Liver (tissue), 9 donors: ENCODE measurements around the gene SLC12A6. TPM values are rescaled to one million over a fixed set of nuclear protein-coding genes. Genes with fewer than 3 reads are reported as not detected.
"Not testable (repeated sequence)": the region's sequence is repeated elsewhere in the genome, so short reads cannot be mapped to it uniquely, and the experiment has no call there.

Experiments used
- DNase-seq: peaks from one replicate; pipeline ENCODE4 v3.0.0-alpha.2; 2017; ENCODE audit warnings: low spot score
- H3K27ac ChIP-seq, 2 donors: one replicate each; pipeline ENCODE4 v1.7.0; 2013; ENCODE audit warnings: inconsistent platforms in 2 of 2, low read length in 2 of 2, control low read depth in 1 of 2, low read depth in 1 of 2, mild to moderate bottlenecking in 1 of 2
- H3K27me3 ChIP-seq, 4 donors: one replicate each; pipeline versions ENCODE4 v1.6.1 to v1.7.0; 2013; ENCODE audit warnings: low read length in 3 of 4, inconsistent platforms in 1 of 4, mild to moderate bottlenecking in 1 of 4, moderate library complexity in 1 of 4; ENCODE audit not compliant: control insufficient read depth in 4 of 4, insufficient read depth in 4 of 4
- H3K36me3 ChIP-seq, 4 donors: one replicate each; pipeline versions ENCODE4 v1.6.1 to v1.7.0; 2013; ENCODE audit warnings: low read length in 3 of 4, mild to moderate bottlenecking in 3 of 4, low read depth in 1 of 4, moderate library complexity in 1 of 4; ENCODE audit not compliant: control insufficient read depth in 4 of 4, insufficient read depth in 3 of 4
- H3K4me1 ChIP-seq, 4 donors: one replicate each; pipeline versions ENCODE4 v1.6.1 to v1.7.0; 2013; ENCODE audit warnings: low read length in 3 of 4, mild to moderate bottlenecking in 3 of 4, moderate library complexity in 1 of 4; ENCODE audit not compliant: control insufficient read depth in 4 of 4, insufficient read depth in 4 of 4
- H3K4me3 ChIP-seq, 3 donors: one replicate each; pipeline versions ENCODE4 v1.6.1 to v1.7.0; 2013; ENCODE audit warnings: low read length in 3 of 3, control low read depth in 1 of 3, low read depth in 1 of 3, mild to moderate bottlenecking in 1 of 3
- H3K9ac ChIP-seq, 2 donors: one replicate each; pipeline ENCODE4 v1.7.0; 2013; ENCODE audit warnings: low read length in 2 of 2, mild to moderate bottlenecking in 2 of 2, moderate library complexity in 2 of 2, control low read depth in 1 of 2, low read depth in 1 of 2
- H3K9me3 ChIP-seq, 4 donors: one replicate each; pipeline versions ENCODE4 v1.6.1 to v1.7.0; 2013; ENCODE audit warnings: low read length in 3 of 4; ENCODE audit not compliant: control insufficient read depth in 4 of 4
- EGR1 ChIP-seq, 2 donors: IDR thresholded peaks; 2 replicates each; pipeline ENCODE4 v1.6.1; 2016 to 2018; ENCODE audit warnings: antibody characterized with exemption in 2 of 2, low read depth in 2 of 2
- FOXA1 ChIP-seq: IDR thresholded peaks from 2 replicates; pipeline ENCODE4 v1.6.1; 2016; ENCODE audit warnings: antibody characterized with exemption
- FOXA2 ChIP-seq: IDR thresholded peaks from 2 replicates; pipeline ENCODE4 v1.6.1; 2016; ENCODE audit warnings: antibody characterized with exemption
- GABPA ChIP-seq, 2 donors: IDR thresholded peaks in 1 of 2; conservative IDR thresholded peaks in 1 of 2; 2 replicates each; pipeline ENCODE4 v1.6.1; 2016; ENCODE audit warnings: antibody characterized with exemption in 2 of 2, mild to moderate bottlenecking in 1 of 2, moderate library complexity in 1 of 2
- HNF4A ChIP-seq, 2 donors: conservative IDR thresholded peaks; 2 replicates each; pipeline ENCODE4 v1.6.1; 2016; ENCODE audit warnings: antibody characterized with exemption in 2 of 2, mild to moderate bottlenecking in 2 of 2
- HNF4G ChIP-seq: IDR thresholded peaks from 2 replicates; pipeline ENCODE4 v1.6.1; 2016; ENCODE audit warnings: antibody characterized with exemption
- NR2F2 ChIP-seq: IDR thresholded peaks from 2 replicates; pipeline ENCODE4 v1.6.1; 2016; ENCODE audit warnings: antibody characterized with exemption
- RAD21 ChIP-seq, 2 donors: IDR thresholded peaks; 2 replicates each; pipeline ENCODE4 v1.6.1; 2016; ENCODE audit warnings: antibody characterized with exemption in 2 of 2, mild to moderate bottlenecking in 2 of 2
- RXRA ChIP-seq, 2 donors: IDR thresholded peaks; 2 replicates each; pipeline ENCODE4 v1.6.1; 2017 to 2018; ENCODE audit warnings: antibody characterized with exemption in 2 of 2, mild to moderate bottlenecking in 1 of 2
- SP1 ChIP-seq: IDR thresholded peaks from 2 replicates; pipeline ENCODE4 v1.6.1; 2018; ENCODE audit warnings: antibody characterized with exemption, mild to moderate bottlenecking
- TAF1 ChIP-seq: conservative IDR thresholded peaks from 2 replicates; pipeline ENCODE4 v1.6.1; 2016; ENCODE audit warnings: antibody characterized with exemption, mild to moderate bottlenecking
- YY1 ChIP-seq: IDR thresholded peaks from 2 replicates; pipeline ENCODE4 v1.6.1; 2016; ENCODE audit warnings: antibody characterized with exemption, mild to moderate bottlenecking
- WGBS: extraction: QIAGEN DNeasy Blood & Tissue Kit; methylation state at CpG from one replicate; pipeline ENCODE4 v1.1.7; 2013; 5-methylcytosine and 5-hydroxymethylcytosine counted together
- polyA plus RNA-seq, 2 donors: library from polyadenylated mRNA; stranded (reverse) in 1 of 2; unstranded in 1 of 2; fragments of 200-250 nt in 1 of 2; fragments of >200 nt in 1 of 2; fragmentation: Nextera tagmentation in 1 of 2; extraction: Ambion mirVana in 1 of 2; gene quantifications; one replicate each; pipeline versions ENCODE4 v1.2.1 to v1.2.3, GENCODE V29; 2013 to 2015
- total RNA-seq, 2 donors: library from RNA; depleted of rRNA; stranded (reverse); fragments of >200 nt; gene quantifications; one replicate each; pipeline ENCODE4 v1.2.3, GENCODE V29; 2014
- TF ChIP-seq, protein P1 (sequence below): fragments of 150-350 bp; IDR thresholded peaks from 2 replicates; pipeline ENCODE4 v1.5.1; 2017; ENCODE audit warnings: improper control_type of control experiment, low read depth, low read length; ENCODE audit not compliant: missing input control
- TF ChIP-seq, protein P2 (sequence below): IDR thresholded peaks from 2 replicates; pipeline ENCODE4 v1.6.1; 2016; ENCODE audit warnings: antibody characterized with exemption
- TF ChIP-seq, protein P3 (sequence below): IDR thresholded peaks from 2 replicates; pipeline ENCODE4 v1.6.1; 2016; ENCODE audit warnings: antibody characterized with exemption
- TF ChIP-seq, protein P4 (sequence below): IDR thresholded peaks from 2 replicates; pipeline ENCODE4 v1.6.1; 2016; ENCODE audit warnings: antibody characterized with exemption
- TF ChIP-seq, protein P5 (sequence below): IDR thresholded peaks from 2 replicates; pipeline ENCODE4 v1.6.1; 2016; ENCODE audit warnings: antibody characterized with exemption, mild to moderate bottlenecking
- donor health status: healthy.
- donor health status: healthy.
- donor health status: healthy.
- donor health status: healthy.
- donor health status: healthy.

Gene SLC12A6
- total and polyA plus RNA-seq, 4 donors: 1.9 to 17.8 (median 7.1) TPM

DNA sequence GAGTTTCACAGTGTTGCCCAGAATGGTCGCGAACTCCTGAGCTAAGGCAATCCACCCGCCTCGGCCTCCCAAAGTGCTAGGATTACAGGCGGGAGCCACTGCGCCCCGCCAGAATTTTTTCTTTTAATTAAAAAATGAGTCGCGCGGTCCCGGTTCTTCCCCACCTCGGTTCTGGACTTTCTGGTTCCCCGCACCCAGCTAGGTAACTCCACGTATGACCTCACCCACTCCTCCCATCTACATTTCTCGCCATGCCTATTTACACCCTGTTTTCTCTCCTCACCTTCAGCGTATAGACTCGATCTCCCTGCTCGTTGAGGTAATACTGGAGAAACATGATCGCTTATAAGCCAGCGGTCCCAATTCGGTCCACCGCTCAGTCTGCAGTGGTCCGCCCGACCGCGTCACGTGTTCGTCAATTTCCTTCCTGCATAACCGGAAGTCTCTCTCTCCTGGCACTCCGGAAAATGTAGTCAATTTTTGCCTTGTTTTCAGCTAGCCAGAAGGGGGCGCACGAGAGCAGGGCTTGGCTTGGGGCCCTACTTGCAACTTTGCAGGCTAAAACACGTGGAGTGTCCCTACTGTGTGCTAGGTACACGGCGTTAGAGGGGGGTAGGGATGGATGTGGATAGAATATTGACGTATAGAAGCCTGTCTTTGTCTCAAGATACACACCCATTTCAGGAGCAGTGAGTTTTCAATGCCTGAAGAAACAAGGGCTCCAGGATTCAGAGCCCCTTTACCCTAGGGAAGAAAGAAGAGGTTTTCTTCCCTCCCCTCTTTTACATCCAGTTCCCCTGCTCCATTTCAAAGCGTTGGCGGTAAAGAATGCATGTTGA, 5.4 kb upstream of the SLC12A6 start, which contains the start of the genes NOP10 and NUTM1 (continued):
- TF ChIP-seq, protein P1, sequence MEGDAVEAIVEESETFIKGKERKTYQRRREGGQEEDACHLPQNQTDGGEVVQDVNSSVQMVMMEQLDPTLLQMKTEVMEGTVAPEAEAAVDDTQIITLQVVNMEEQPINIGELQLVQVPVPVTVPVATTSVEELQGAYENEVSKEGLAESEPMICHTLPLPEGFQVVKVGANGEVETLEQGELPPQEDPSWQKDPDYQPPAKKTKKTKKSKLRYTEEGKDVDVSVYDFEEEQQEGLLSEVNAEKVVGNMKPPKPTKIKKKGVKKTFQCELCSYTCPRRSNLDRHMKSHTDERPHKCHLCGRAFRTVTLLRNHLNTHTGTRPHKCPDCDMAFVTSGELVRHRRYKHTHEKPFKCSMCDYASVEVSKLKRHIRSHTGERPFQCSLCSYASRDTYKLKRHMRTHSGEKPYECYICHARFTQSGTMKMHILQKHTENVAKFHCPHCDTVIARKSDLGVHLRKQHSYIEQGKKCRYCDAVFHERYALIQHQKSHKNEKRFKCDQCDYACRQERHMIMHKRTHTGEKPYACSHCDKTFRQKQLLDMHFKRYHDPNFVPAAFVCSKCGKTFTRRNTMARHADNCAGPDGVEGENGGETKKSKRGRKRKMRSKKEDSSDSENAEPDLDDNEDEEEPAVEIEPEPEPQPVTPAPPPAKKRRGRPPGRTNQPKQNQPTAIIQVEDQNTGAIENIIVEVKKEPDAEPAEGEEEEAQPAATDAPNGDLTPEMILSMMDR: peak; percentile 95

DNA sequence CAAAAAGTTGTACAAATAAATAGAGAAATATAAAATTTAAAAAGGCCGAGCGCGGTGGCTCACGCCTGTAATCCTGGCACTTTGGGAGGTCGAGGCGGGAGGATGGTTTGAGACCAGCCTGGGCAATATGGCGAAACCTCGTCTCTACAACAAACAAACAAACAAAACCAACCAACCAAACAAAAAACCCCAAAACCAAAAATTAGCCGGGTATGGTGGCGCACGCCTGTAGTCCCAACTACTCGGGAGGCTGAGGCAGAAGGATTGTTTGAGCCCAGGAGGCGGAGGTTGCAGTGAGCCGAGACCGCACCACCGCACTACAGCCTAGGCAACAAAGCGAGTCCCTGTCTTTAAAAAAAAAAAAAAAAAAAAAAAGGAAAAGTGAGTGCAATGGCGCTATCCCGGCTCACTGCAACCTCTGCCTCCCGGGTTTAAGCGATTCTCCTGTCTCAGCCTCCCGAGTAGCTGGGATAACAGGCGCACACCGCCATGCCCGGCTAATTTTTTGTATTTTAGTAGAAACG, 4.7 kb upstream of the SLC12A6 start:
- H3K27me3 ChIP-seq, H3K36me3 ChIP-seq, DNase-seq, H3K4me1 ChIP-seq, H3K9me3 ChIP-seq: not testable (repeated sequence)
- H3K4me3 ChIP-seq: peak overlapping the region; percentile 71 to 93 (median 93)
- WGBS: 37% methylated on average over 26 of the region's 26 CpGs
- H3K9ac ChIP-seq: peak overlapping the region; percentile 7 to 88
- peak overlapping the region; percentile 80 to 82 for H3K27ac ChIP-seq

DNA sequence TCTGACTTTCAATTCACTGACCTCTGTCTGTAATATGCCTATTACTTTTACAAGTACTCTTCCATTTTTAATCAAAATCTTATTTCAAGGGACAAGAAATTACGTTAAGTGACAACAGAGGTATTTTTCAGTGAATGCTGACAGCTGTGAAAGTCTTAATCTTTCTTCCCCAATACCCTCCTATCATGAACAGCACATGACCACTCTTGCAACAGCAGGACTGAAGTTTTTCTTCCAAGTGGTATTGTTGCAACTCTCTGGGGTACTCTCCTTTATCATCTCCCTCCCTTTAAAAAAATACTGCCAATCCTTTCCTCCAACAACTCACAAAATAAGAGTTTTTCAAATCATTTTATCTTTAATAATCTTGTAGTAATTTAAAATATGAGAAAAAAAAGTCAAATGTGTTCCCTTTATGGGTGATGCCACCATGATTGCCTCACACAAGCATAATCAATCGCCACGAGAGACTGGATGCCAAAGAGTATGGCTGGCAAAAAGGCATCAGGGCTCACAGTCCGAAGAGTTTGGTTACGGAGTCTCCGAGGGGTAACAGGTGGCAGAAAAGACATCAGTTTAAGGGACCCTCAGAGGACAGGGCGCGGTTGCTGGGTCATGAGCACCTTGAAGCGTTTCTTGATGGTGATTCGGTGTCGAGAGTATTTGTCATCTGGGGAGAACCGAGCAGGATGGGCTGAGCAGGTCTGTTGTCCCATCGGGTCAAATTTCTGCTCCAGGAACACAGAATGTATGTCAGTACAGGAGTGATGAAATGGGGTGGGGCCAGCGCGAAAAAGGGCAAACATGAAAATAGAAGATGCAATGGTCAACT, 4.0 kb upstream of the SLC12A6 start:
- WGBS: 94% methylated on average over 15 of the region's 15 CpGs
- Histone ChIP-seq H3K36me3 (peaks cover 0 to 6% (median 1%) of the 10 kb centered on the region in 4 donors), H3K9me3 (no peaks in the 10 kb centered on the region), H3K27ac (no peak overlapping the region), H3K9ac (no peak overlapping the region), H3K27me3 (peaks cover 0 to 2% (median 0%) of the 10 kb centered on the region in 4 donors), H3K4me1 (peaks cover 0 to 13% (median 10%) of the 10 kb centered on the region in 4 donors), H3K4me3 (peak overlapping the region; percentile 71 to 93 (median 93))
- no peak for TF ChIP-seq HNF4G
- TF ChIP-seq HNF4A (conservative IDR thresholded peaks at IDR 0.05): no peak
- TF ChIP-seq, protein P1: no peak
- TF ChIP-seq TAF1: no peak
- no peak for TF ChIP-seq YY1
- TF ChIP-seq EGR1 (IDR thresholded peaks at IDR 0.05; ENCODE audit: low read depth in 2 of 2): no peak
- TF ChIP-seq, protein P2, sequence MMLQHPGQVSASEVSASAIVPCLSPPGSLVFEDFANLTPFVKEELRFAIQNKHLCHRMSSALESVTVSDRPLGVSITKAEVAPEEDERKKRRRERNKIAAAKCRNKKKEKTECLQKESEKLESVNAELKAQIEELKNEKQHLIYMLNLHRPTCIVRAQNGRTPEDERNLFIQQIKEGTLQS: no peak
- no peak for TF ChIP-seq RXRA (IDR thresholded peaks at IDR 0.05)
- no peak for TF ChIP-seq FOXA2
- no peak for TF ChIP-seq NR2F2
- TF ChIP-seq, protein P3, sequence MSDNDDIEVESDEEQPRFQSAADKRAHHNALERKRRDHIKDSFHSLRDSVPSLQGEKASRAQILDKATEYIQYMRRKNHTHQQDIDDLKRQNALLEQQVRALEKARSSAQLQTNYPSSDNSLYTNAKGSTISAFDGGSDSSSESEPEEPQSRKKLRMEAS: no peak
- TF ChIP-seq, protein P4, sequence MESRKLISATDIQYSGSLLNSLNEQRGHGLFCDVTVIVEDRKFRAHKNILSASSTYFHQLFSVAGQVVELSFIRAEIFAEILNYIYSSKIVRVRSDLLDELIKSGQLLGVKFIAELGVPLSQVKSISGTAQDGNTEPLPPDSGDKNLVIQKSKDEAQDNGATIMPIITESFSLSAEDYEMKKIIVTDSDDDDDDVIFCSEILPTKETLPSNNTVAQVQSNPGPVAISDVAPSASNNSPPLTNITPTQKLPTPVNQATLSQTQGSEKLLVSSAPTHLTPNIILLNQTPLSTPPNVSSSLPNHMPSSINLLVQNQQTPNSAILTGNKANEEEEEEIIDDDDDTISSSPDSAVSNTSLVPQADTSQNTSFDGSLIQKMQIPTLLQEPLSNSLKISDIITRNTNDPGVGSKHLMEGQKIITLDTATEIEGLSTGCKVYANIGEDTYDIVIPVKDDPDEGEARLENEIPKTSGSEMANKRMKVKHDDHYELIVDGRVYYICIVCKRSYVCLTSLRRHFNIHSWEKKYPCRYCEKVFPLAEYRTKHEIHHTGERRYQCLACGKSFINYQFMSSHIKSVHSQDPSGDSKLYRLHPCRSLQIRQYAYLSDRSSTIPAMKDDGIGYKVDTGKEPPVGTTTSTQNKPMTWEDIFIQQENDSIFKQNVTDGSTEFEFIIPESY: no peak
- no peak for TF ChIP-seq FOXA1
- no peak for TF ChIP-seq SP1
- no peak for TF ChIP-seq RAD21 (IDR thresholded peaks at IDR 0.05)
- no peak for TF ChIP-seq GABPA (IDR thresholded peaks at IDR 0.05 in 1 of 2, conservative IDR thresholded peaks at IDR 0.05 in 1 of 2)
- TF ChIP-seq, protein P5, sequence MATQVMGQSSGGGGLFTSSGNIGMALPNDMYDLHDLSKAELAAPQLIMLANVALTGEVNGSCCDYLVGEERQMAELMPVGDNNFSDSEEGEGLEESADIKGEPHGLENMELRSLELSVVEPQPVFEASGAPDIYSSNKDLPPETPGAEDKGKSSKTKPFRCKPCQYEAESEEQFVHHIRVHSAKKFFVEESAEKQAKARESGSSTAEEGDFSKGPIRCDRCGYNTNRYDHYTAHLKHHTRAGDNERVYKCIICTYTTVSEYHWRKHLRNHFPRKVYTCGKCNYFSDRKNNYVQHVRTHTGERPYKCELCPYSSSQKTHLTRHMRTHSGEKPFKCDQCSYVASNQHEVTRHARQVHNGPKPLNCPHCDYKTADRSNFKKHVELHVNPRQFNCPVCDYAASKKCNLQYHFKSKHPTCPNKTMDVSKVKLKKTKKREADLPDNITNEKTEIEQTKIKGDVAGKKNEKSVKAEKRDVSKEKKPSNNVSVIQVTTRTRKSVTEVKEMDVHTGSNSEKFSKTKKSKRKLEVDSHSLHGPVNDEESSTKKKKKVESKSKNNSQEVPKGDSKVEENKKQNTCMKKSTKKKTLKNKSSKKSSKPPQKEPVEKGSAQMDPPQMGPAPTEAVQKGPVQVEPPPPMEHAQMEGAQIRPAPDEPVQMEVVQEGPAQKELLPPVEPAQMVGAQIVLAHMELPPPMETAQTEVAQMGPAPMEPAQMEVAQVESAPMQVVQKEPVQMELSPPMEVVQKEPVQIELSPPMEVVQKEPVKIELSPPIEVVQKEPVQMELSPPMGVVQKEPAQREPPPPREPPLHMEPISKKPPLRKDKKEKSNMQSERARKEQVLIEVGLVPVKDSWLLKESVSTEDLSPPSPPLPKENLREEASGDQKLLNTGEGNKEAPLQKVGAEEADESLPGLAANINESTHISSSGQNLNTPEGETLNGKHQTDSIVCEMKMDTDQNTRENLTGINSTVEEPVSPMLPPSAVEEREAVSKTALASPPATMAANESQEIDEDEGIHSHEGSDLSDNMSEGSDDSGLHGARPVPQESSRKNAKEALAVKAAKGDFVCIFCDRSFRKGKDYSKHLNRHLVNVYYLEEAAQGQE: no peak
- DNase-seq: no peak
